Left lung (tissue), 10 donors: ENCODE measurements around the gene DHODH. TPM values are rescaled to one million over a fixed set of nuclear protein-coding genes. Genes with fewer than 3 reads are reported as not detected.
"Not testable (repeated sequence)": the region's sequence is repeated elsewhere in the genome, so short reads cannot be mapped to it uniquely, and the experiment has no call there.

ENCODE experiments used
- ATAC-seq: fragments of 200-7000 bp; cut with Tn5 transposase; one replicate; pipeline ENCODE4 v1.9.1; 2020; ENCODE audit warnings: moderate library complexity
- DNase-seq, 4 donors: peaks; one replicate each; pipeline ENCODE4 v3.0.0-alpha.2; 2013 to 2020
- H3K27ac ChIP-seq, 2 donors: fragments of 200-600 bp; sonication (generic) in 1 of 2; one replicate each; pipeline versions ENCODE4 v1.5.0 to v1.8.0; 2020 to 2021
- H3K27me3 ChIP-seq, 2 donors: fragments of 200-600 bp; sonication (generic) in 1 of 2; one replicate each; pipeline versions ENCODE4 v1.5.0 to v1.8.0; 2020 to 2021
- H3K36me3 ChIP-seq, 2 donors: fragments of 200-600 bp; sonication (generic) in 1 of 2; one replicate each; pipeline versions ENCODE4 v1.5.0 to v1.8.0; 2020 to 2021
- H3K4me1 ChIP-seq, 2 donors: fragments of 200-600 bp; one replicate each; pipeline ENCODE4 v1.8.0; 2021
- H3K4me3 ChIP-seq, 2 donors: fragments of 200-600 bp; sonication (generic) in 1 of 2; one replicate each; pipeline versions ENCODE4 v1.5.0 to v1.8.0; 2020 to 2021; ENCODE audit warnings: mild to moderate bottlenecking in 1 of 2
- H3K9me3 ChIP-seq, 2 donors: fragments of 200-600 bp; sonication (generic) in 1 of 2; one replicate each; pipeline versions ENCODE4 v1.5.0 to v1.8.0; 2020 to 2021
- CTCF ChIP-seq, 2 donors: fragments of 200-600 bp; sonication (generic) in 1 of 2; IDR thresholded peaks; one replicate each; pipeline versions ENCODE4 v1.5.0 to v1.8.0; 2021; ENCODE audit warnings: antibody characterized with exemption in 2 of 2
- intact Hi-C, 2 donors: fragments of 100-400 bp; cut with DNase I; formaldehyde crosslinking; loops; one replicate each; pipeline versions ENCODE4 v1.11.2 to v1.14.2; 2022
- polyA plus RNA-seq, 6 donors: library from polyadenylated mRNA; unstranded; fragments of 120-200 nt; gene quantifications; one replicate each; pipeline ENCODE4 v1.2.1, GENCODE V29; 2013; ENCODE audit not compliant: insufficient read length in 6 of 6
- total RNA-seq, 2 donors: library from RNA; stranded (reverse); fragmentation: NEBNext Ultra II Directional; extraction: Animal tissue kit (Norgen Biotek cat#: 25700); gene quantifications; one replicate each; pipeline ENCODE4 v1.2.1, GENCODE V29; 2021
- donor health status: DM: no; HTN: yes; CAD: no.
- donor health status: DM: no; HTN: no; CAD: no.

DHODH gene
- total and polyA plus RNA-seq, 8 donors, result 5.4 to 19.9 (median 16.7) TPM

- Histone ChIP-seq H3K4me3 (no peak overlapping the region), H3K9me3 (no peaks in the 10 kb centered on the region), H3K27me3 (no peaks in the 10 kb centered on the region), H3K4me1 (no peaks in the 10 kb centered on the region), H3K27ac (no peak overlapping the region), H3K36me3 (no peaks in the 10 kb centered on the region)
- no peak for ATAC-seq
- TF ChIP-seq CTCF (IDR thresholded peaks at IDR 0.05), result no peak
- intact Hi-C loops, result no loop called here
- no peak for DNase-seq
Measured at GRCh38 chr16:71974068-71974818, 34.3 kb upstream of the DHODH start.

GRCh38 chr16:71985262-71985974, 23.1 kb upstream of the DHODH start:
- no peak for TF ChIP-seq CTCF (IDR thresholded peaks at IDR 0.05)
- Histone ChIP-seq H3K9me3 (no peaks in the 10 kb centered on the region), H3K4me3 (no peak overlapping the region), H3K27ac (no peak overlapping the region), H3K36me3 (no peaks in the 10 kb centered on the region), H3K4me1 (no peaks in the 10 kb centered on the region), H3K27me3 (peaks cover 0 to 11% of the 10 kb centered on the region in 2 donors)
- ATAC-seq (no peak), DNase-seq (no peak)
- intact Hi-C loops, result no loop called here

- no peak for DNase-seq
- no peaks in the 10 kb centered on the region for H3K36me3 ChIP-seq
- no peaks in the 10 kb centered on the region for H3K4me1 ChIP-seq
- no peaks in the 10 kb centered on the region for H3K9me3 ChIP-seq
- H3K27ac ChIP-seq, result no peak overlapping the region
- no peak for ATAC-seq
- peaks cover 0 to 11% of the 10 kb centered on the region in 2 donors for H3K27me3 ChIP-seq
- TF ChIP-seq CTCF (IDR thresholded peaks at IDR 0.05), result no peak
- no peak overlapping the region for H3K4me3 ChIP-seq
- intact Hi-C loops, result no loop called here
Measured at GRCh38 chr16:71986131-71986530, 22.4 kb upstream of the DHODH start.

- Histone ChIP-seq H3K9me3 (no peaks in the 10 kb centered on the region), H3K4me3 (no peak overlapping the region), H3K36me3 (no peaks in the 10 kb centered on the region), H3K4me1 (no peaks in the 10 kb centered on the region), H3K27me3 (peaks cover 0 to 4% of the 10 kb centered on the region in 2 donors), H3K27ac (no peak overlapping the region)
- intact Hi-C loops, result no loop called here
- ATAC-seq (no peak), DNase-seq (no peak)
- no peak for TF ChIP-seq CTCF (IDR thresholded peaks at IDR 0.05)
Measured at GRCh38 chr16:71995038-71995437, 13.5 kb upstream of the DHODH start.

- H3K4me3 ChIP-seq, ATAC-seq, H3K9me3 ChIP-seq, H3K36me3 ChIP-seq, H3K4me1 ChIP-seq, intact Hi-C loops, DNase-seq, H3K27me3 ChIP-seq, H3K27ac ChIP-seq: not testable (repeated sequence)
Measured at GRCh38 chr16:71997578-71997977, 11.0 kb upstream of the DHODH start.
